Left renal pelvis (tissue), 4 donors: ENCODE data around the gene MLLT3. TPM values are rescaled to one million over a fixed set of nuclear protein-coding genes. Genes with fewer than 3 reads are reported as not detected.
A peak's percentile ranks its signal among the peaks of the same experiment; 100 is the strongest.

Experiments
- DNase-seq, 4 donors: peaks; one replicate each; pipeline ENCODE4 v3.0.0-alpha.2; 2013; ENCODE audit warnings: low read depth in 4 of 4, low spot score in 3 of 4
- polyA plus RNA-seq, 4 donors: library from polyadenylated mRNA; unstranded; fragments of 120-200 nt; gene quantifications; one replicate each; pipeline ENCODE4 v1.2.1, GENCODE V29; 2013; ENCODE audit not compliant: insufficient read length in 4 of 4

The MLLT3 gene
- polyA plus RNA-seq, 4 donors: 27.1 to 52.9 (median 38.8) TPM

DNA sequence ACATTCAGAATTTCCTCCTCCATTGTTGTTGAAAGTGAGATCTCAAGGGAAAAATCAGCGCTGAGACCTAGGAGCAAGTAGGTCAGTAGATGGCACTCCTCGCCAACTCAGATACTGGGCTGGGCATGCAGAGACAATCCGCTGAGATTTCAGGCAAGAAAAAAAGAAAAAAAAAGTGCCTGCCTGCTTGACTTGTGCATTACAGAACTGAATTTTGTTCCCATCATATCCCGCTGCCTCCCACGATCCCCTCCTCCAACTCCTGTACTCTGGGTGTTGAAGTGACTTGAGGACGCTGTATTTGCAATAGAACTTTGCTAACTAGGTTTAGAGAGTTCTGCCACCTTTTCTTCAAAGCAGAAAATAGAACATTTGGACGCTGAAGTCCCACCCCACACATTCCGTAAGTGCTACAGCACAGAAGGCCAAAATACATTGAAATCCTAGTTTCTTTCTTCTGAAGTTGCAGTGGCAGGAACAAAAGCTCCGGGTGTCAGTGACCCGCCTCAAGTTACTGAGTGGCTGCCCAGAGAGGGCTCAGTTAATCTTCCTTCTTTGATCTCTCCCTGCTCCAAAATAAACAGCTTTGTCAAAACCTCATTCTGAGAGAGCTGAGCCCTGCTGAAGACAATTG is 265.8 kb downstream of the MLLT3 start:
- peak in 2 of 4 donors; percentile 64 to 66 for DNase-seq

- no peak for DNase-seq
Measured at GRCh38 chr9:20355022-20355421, 267.3 kb downstream of the MLLT3 start.

- no peak for DNase-seq
Measured at GRCh38 chr9:20353931-20354652, 268.2 kb downstream of the MLLT3 start.

DNA sequence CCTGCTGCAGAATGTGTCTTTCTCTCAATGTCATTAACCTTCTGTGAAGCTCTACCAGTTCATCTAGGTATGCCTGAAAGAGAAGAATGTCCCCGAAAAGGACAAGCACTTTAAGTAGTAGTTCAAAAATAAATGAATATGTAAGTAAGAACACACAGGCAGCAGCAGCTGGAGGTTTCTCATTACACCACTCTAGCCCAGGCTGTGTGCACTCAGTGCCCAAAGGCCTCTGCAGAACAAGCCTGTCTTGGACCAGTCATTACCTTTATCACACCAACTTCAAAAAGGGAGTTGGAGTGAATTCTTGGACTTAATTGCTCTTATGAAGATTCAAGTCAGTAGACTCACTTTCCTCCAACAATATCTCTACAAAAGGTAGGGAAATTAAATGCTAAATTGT is 268.8 kb downstream of the MLLT3 start:
- no peak for DNase-seq

DNA sequence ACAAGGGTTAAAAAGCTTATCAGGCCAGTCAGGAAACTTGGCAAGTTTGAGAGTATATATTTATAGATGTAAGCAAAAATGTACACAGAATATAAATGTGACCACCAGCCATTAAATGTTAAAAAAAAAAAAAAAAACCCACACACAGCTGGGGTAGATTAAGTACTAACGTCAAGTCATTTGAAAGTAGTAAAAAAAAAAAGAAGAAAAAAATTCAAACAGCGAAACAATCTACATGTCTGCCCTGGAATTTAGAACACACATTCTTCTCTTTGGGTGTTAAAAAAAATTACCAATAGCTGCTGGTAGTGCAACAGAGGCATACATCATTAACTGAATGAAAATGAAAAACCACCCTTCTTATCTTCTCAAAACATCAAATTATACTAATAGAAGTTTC is 269.7 kb downstream of the MLLT3 start:
- DNase-seq: no peak

DNA sequence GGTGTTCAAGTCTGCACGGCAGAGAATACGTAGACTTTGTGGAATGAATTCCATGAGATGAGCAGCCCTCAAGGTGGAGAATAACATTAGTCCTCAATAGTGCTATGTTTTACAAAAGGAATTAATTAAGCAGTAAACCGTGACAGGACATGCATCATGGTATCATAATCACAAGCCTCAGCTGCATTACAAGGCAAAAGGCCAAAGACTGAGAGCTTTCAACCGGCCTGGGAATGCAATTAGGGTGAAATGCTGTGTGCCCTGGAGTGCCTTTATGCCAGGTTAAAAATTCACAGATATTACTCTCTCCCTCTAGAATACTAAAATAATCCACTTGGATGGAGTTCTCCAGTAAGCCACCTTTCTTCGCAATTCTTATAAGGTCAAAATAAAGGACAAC is 270.6 kb downstream of the MLLT3 start:
- no peak for DNase-seq

DNA sequence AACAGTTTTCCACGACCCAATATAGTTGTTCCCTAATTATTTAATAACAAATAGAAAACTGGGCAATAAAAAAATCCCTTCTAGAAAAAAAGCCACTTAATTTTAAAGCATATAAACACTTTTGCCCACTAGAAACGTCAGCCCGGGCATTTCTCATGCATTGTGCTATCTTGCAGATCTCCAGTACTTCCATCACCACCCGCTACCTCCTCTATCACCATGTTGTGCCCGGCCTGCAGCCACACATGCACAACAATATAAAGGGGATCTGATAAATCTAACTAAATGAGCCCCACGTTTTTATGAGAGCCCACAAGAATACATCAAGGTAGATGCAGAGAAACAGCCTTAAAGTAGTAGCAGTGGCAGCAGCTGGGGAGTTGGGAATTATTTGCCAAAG is 272.7 kb downstream of the MLLT3 start:
- no peak for DNase-seq

- no peak for DNase-seq
Measured at GRCh38 chr9:20343325-20343724, 279.0 kb downstream of the MLLT3 start.

DNA sequence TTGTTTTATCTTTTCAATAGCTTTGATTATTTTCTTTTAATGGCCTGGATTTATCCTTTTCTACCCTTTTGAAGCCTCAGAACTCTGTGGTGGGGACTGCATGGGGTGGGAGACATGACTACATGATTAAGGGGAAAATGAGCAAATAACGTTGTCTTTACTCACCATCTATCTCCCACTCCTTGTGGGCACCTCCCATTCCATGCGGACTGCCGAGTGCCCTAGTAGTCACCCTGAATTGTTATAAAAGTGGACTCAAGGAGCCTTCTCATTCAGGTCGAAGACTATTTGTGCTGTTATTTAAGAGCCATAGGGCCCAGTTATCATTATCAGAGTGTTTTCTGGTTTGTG is 281.8 kb downstream of the MLLT3 start:
- DNase-seq: no peak

GRCh38 chr9:20335668-20336332 is 286.5 kb downstream of the MLLT3 start:
- DNase-seq: no peak

GRCh38 chr9:20333991-20334390 is 288.3 kb downstream of the MLLT3 start:
- no peak for DNase-seq

DNA sequence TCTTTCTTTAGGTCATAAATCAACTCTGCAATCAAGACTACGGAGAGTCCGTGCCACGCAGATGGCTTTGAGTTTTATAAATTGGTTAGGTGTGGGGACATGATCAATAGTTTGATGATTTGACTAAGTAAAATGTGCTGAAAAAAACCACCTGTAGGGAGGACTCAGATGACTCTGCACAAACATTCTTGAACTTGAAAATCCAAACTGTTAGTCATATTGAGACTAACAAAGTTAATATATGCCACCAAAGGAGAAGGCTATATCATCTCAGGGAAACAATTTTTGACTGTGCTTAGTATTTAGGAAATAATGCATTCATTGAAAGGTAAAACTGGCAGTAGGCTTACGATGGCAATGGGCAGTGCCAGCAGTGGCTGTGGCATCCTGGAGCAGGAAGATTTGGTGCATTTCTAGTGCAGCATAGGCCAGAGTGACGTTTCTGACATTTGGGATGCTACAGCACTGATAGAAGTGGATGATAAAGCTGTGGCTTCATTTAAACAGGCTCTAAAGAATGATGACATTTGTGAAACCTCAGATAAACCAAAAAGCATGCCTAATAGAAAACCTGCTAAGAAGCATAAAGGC is 291.1 kb downstream of the MLLT3 start:
- DNase-seq: no peak

GRCh38 chr9:20330688-20331087 is 291.6 kb downstream of the MLLT3 start:
- no peak for DNase-seq

DNA sequence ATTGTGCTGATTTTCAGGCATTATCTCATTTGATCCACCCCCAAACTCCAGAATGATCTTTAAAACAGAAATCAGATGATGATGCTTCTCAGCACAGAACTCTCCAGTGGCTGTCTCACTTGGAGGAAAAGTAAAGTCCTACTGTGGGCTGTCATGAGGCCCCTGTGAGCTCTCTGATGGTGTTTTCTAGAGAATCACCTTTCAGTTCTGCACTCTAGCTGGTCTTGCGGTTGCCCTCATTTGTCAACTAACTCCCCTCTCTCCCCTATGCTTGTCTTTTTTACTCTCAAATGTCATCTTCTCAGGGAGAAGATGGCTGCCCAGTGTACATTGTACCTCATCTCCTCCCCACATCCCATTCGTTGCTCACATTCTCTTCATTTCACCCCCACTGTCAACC is 295.8 kb downstream of the MLLT3 start:
- DNase-seq: no peak

DNA sequence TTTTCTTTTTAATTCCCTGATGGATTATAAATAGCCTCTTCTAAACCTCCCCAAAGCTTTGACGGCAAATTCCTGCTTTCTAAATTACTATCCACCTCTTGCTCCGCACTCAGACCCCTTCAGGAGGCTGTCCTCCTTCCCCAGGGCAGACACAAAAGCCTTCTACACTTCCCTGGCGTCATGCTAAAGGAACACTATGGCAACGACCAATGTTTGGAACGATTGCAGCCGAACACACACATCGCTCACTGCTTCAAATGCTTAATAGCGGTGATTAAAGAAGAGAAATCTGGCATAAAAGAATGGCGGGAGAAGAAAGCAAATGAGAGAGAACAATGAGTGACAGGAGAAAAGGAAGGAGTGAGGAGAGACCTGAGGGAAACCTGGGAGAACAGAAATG is 297.3 kb downstream of the MLLT3 start:
- no peak for DNase-seq

GRCh38 chr9:20322212-20322611 is 300.1 kb downstream of the MLLT3 start:
- no peak for DNase-seq

DNA sequence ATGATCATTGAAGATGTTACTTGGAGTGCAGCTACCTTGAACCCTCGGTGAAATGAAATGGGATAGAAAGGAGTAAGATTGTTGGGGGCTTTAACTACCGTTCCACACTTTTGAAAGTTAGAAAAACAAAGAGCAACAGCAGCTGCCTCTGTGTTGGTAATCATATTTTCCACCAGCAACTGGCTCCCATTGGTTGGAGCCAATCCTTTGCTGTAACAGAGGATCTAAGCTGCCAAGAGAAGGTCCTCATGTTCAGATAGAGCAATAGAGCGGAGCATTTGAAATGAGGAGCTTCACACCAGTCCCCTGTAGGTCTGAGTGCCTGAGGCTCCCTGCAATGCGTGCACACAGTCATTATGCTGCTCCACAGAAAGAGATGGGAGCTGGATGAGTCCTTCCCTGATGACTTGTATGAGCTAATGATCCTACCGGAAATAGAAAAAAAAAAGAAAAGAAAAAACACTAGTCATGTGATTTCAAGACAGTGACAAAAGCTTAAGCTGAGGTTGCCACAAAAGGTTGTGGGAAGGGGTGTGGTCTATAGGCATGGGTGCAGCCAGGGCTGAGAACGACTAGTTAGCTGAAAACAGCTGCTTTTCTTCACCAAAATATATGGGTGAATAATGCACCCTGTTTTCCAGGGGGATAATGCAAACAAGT is 300.7 kb downstream of the MLLT3 start:
- no peak for DNase-seq

- DNase-seq: no peak
Measured at GRCh38 chr9:20320921-20321320, 301.4 kb downstream of the MLLT3 start.

GRCh38 chr9:20319641-20320337 is 302.5 kb downstream of the MLLT3 start:
- no peak for DNase-seq

DNA sequence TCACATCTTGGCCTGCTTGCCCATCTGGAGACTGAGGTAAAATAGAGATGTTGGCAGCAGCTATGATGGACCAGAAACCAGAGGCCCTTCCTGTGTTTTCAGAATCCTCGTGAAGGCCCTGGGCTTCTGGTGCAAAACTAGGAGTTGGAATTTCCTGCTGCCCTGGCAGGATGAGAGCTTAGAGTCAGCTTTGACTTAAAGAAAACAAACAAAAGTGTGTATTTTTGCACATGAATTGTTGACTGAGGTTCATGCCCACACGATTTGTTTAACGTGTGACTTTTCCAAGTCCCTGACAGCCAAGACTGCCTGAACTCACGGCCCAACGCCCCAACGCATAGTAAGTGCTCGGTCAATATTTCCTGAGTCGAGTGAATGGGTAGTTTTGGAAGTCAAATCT is 303.1 kb downstream of the MLLT3 start:
- DNase-seq: no peak

DNA sequence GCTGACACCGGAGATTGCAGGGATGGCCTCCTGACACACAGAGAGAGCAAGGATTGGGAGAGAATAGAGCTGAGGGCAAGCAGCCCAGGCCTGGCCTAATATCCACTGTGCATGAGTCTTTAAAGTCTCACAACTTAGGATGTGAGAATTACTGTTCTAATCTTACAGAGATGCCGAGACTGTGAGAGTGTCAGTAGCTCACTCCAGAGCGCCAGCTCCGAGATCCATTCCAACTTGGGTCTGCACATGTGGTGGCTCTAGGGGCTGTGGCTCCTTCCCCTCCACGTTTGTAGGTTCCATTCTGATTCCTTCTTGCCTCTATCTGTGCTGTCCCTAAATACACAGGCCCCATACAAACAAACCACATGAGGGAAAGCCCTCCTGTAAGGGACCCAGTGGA is 304.6 kb downstream of the MLLT3 start:
- no peak for DNase-seq
